Measurements from ENCODE around the gene TMEM233.

Gene TMEM233

GRCh38 chr12:119621878-119622277, 28.3 kb downstream of the TMEM233 start:
- H3K4me3 ChIP-seq (ENCODE audit: low read length), result no peak overlapping the region
- DNase-seq (ENCODE audit: low read depth), result no peak
- TF ChIP-seq CTCF (conservative IDR thresholded peaks at IDR 0.05; ENCODE audit: low read depth, low read length), result no peak

- no peak for TF ChIP-seq CTCF (conservative IDR thresholded peaks at IDR 0.05; ENCODE audit: low read depth, low read length)
- H3K4me3 ChIP-seq (ENCODE audit: low read length), result no peak overlapping the region
- DNase-seq (ENCODE audit: low read depth), result no peak
Measured at GRCh38 chr12:119624966-119625365, 31.4 kb downstream of the TMEM233 start.

- no peak for TF ChIP-seq CTCF (conservative IDR thresholded peaks at IDR 0.05; ENCODE audit: low read depth, low read length)
- H3K4me3 ChIP-seq (ENCODE audit: low read length), result no peak overlapping the region
- no peak for DNase-seq (ENCODE audit: low read depth)
Measured at GRCh38 chr12:119627019-119627643, 33.6 kb downstream of the TMEM233 start.

- no peak for DNase-seq (ENCODE audit: low read depth)
- TF ChIP-seq CTCF (conservative IDR thresholded peaks at IDR 0.05; ENCODE audit: low read depth, low read length), result no peak
- H3K4me3 ChIP-seq (ENCODE audit: low read length), result no peak overlapping the region
Measured at GRCh38 chr12:119627686-119628085, 34.1 kb downstream of the TMEM233 start.

- H3K4me3 ChIP-seq (ENCODE audit: low read length), result no peak overlapping the region
- DNase-seq (ENCODE audit: low read depth), result no peak
- no peak for TF ChIP-seq CTCF (conservative IDR thresholded peaks at IDR 0.05; ENCODE audit: low read depth, low read length)
Measured at GRCh38 chr12:119630223-119630780, 36.7 kb downstream of the TMEM233 start.

- DNase-seq (ENCODE audit: low read depth), result no peak
- no peak for TF ChIP-seq CTCF (conservative IDR thresholded peaks at IDR 0.05; ENCODE audit: low read depth, low read length)
- no peak overlapping the region for H3K4me3 ChIP-seq (ENCODE audit: low read length)
Measured at GRCh38 chr12:119630962-119631550, 37.5 kb downstream of the TMEM233 start.

Measured in retinal pigment epithelial cell (primary cell).